HG03039 (cell line): Measurements from ENCODE around the gene FAM111A.

Experiments used
- ATAC-seq: cut with Tn5 transposase; IDR thresholded peaks from one replicate; pipeline ENCODE4 v1.9.1; 2021; ENCODE audit warnings: mild to moderate bottlenecking, moderate library complexity; ENCODE audit not compliant: unreplicated experiment

FAM111A gene

GRCh38 chr11:59198726-59199125 is 56.1 kb downstream of the FAM111A start:
- ATAC-seq: no peak

GRCh38 chr11:59199546-59200422 is 57.1 kb downstream of the FAM111A start:
- ATAC-seq: no peak

- ATAC-seq: no peak
Observed at GRCh38 chr11:59200423-59200746, 57.7 kb downstream of the FAM111A start.

- no peak for ATAC-seq
Observed at GRCh38 chr11:59201353-59201752, 58.7 kb downstream of the FAM111A start.
